Measurements from ENCODE around the gene GMEB2. TPM values are rescaled to one million over a fixed set of nuclear protein-coding genes. Genes with fewer than 3 reads are reported as not detected.
"Not testable (repeated sequence)": the region's sequence is repeated elsewhere in the genome, so short reads cannot be mapped to it uniquely, and the experiment has no call there.

The GMEB2 gene
- total RNA-seq, 1 donor from 2014 or later = 4.5 TPM

DNA sequence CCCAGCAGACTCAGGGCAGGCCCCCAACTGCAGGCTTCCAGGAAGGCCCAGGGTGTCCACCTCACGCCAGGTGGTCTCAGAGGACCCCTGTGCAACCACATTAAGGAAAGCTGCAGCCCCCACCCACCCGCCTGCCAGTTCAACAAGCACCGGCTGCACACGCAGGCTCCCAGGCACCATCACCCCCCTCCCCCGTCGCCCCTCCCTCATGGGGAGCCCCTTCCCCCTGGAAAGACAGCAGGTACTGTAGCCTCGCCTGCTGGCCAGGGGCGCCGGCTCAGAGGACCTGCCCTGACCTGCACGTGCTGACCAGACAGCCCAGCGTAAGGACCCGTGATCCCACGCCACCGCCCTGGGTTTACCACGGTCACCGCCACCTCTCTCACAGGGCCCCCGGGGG, 13.8 kb upstream of the GMEB2 start:
- not testable (repeated sequence) for DNase-seq (ENCODE audit: low spot score)

DNA sequence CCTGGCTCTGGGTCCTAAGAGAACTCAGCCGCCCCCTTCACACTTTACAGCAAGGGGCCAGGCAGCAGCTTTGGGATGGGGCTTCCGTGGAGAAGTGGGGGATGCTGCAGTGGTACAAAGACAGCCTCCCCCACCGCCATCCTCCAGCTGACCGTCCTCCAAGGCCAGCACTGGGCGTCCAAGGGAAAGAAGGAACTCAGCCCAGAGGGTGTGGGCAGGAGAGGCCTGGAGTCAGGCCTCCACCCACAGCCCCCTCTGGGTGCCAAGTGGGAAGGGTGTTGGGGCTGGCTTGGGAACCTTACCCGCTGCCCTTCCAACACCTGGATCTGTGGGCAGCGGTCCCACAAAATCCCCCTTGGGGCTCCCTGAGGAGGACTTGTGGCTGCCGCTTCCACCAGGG, 13.2 kb upstream of the GMEB2 start:
- DNase-seq (ENCODE audit: low spot score) (no peak), ATAC-seq (no peak)

More for the DNA sequence above, 13.8 kb upstream of the GMEB2 start:
- ATAC-seq = not testable (repeated sequence)

DNA sequence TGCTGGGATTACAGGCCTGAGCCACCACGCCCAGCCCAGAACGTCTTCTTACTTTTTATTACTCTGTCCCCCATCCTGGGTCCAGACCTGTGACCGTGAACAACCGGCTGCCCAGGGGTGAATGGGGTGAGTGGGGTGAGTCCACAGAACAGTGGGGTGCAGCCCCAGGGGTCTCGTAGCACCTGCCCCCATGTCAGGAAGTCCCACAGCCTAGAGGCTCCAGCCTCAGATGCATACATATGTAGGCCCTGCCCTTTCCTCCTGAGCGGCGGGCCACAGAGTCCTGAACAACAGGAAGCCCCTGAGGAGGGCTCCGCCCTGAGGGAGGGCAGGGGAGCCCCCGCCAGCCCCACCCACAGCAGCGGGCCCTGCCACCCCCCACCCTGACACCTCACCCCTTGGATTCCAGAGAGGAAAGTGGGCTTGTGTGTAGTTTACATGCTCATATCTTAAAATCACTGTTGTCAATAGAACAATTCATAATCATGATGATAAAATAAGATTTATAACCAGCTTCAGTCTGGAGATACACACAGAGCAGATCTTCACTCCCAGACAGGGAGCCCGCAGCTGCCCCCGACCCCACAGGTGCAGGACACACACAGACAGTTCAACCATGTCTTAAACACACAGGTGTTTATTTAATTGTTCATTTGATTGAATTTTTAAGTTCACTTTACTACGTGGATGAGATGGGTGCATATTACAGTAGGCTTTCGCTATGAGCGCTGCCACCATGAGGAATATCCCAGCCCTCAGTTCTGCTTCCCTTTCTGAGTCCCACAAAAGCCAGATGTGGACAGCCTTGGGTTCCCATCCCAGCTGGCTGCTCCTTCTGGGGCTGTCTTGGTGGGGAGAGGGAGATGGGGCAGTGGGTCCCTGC, 12.4 kb upstream of the GMEB2 start:
- no peak for ATAC-seq
- no peak for DNase-seq (ENCODE audit: low spot score)

DNA sequence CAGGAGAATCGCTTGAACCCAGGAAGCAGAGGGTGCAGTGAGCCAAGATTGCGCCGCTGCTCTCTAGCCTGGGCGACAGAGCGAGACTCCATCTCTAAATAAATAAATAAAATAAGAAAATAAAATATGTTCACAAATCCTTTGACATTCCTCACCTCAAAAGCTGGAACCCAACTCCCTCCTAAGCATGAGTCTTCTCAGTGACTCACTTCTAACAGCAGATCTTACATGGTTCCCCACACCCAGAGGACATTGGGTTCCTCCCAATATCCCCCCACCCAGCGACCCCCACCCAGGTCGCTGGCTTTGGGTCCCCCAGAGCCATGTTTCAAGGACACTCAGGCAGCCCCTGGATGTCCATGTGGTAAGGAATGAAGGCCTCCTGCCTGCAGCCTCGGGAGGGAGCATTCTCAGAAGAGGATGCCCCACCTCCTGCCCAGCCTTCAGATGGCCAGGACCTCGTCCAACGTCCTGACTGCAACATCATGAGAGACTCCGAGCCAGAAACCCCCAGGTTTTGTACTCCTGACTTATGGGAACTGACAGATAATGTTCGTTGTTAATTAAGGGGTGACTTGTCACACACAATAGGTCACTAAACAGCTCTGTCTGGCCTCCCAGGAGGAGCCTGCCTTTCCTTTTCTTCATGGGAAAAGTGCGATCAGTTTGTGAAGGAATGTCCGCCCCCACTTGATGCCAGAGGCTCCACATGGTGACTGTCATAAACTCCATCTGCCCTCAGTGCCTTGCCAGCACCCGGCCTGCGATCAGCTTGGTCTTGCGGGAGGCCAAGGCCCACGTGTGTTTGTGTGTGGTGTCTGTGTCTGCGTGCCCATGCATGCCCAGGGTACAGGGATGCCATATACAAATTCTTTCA, 10.1 kb upstream of the GMEB2 start:
- DNase-seq (ENCODE audit: low spot score) (no peak), ATAC-seq (no peak)

DNA sequence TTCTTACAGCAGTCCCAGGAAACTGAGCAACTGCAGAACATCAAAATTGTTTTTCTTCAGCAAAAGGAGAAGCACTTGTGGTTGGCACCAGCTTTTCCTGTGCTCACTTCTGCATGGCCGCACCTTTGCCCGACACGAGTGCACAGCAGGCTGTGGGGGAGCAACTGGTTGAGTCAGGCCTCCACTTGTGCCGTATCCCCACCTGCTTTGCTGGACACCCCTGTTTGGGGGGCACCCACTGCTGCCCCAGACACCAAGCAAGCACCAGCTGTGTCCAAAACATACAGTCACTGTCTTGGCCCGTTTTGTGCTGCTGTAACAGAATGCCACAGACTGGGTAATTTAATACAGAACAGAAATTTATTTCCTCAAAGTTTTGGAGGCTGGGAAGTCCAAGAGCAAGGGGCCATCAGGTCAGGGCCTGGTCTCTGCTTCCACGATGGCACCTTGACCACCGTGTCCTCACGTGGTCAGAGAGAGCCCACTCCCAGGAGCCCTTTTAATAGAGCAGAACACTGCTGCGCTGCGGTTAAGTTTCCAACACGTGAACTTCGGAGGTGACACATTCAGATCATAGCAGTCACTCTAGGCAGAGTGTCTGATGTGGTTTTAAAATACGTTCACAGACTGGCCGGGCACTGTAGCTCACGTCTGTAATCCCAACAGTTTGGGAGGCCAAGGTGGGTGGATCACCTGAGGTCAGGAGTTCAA, 8.7 kb upstream of the GMEB2 start:
- no peak for DNase-seq (ENCODE audit: low spot score)
- peak; percentile 10 for ATAC-seq

DNA sequence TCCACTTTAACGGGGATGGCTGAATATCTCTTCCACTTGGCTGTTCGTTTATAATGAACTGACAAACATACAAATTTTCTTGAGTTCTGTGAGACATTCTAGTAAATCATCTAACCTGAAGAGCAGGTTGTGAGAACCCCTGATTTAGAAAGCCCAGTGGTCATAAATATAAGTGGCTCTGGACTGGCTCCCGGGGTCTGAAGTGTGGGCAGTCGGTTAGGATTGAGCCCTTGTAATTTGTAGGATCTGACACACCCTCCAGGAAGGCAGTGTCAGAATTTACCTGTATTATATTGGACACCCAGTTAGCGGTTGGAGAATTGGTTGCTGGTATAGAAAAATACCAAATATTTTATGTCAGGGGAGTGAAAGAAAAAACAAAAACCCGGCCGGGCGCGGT, 6.8 kb upstream of the GMEB2 start:
- DNase-seq (ENCODE audit: low spot score) (no peak), ATAC-seq (no peak)

DNA sequence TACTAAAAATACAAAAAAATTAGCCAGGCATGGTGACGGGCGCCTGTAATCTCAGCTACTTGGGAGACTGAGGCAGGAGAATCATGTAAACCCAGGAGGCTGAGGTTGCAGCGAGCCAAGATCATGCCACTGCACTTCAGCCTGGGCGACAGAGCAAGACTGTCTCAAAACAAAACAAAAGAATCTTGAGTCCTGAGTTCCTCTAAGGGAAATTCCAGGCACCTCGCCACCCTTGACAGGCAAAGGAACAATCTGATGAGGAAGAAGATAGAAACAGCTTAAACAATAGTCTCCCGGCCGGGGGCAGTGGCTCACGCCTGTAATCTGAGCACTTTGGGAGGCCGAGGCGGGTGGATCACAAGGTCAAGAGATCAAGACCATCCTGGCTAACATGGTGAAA, 4.5 kb upstream of the GMEB2 start:
- DNase-seq (ENCODE audit: low spot score); ATAC-seq: not testable (repeated sequence)

DNA sequence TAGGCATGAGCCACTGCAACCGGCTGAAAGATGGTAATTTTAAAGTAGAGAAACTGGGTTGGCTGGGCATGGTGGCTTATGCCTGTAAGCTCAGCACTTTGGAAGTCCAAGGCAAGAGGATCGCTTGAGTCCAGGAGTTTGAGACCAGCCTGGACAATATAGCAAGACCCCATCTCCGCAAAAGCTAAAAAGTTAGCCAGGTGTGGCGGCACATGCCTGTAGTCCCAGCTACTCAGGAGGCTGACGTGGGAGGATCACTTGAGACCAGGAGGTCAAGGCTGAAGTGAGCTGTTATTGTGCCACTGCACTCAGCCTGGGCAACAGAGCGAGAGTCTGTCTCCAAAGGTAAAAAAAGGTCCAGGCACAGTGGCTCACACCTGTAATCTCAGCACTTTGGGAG, 4.1 kb upstream of the GMEB2 start:
- DNase-seq (ENCODE audit: low spot score); ATAC-seq: not testable (repeated sequence)

DNA sequence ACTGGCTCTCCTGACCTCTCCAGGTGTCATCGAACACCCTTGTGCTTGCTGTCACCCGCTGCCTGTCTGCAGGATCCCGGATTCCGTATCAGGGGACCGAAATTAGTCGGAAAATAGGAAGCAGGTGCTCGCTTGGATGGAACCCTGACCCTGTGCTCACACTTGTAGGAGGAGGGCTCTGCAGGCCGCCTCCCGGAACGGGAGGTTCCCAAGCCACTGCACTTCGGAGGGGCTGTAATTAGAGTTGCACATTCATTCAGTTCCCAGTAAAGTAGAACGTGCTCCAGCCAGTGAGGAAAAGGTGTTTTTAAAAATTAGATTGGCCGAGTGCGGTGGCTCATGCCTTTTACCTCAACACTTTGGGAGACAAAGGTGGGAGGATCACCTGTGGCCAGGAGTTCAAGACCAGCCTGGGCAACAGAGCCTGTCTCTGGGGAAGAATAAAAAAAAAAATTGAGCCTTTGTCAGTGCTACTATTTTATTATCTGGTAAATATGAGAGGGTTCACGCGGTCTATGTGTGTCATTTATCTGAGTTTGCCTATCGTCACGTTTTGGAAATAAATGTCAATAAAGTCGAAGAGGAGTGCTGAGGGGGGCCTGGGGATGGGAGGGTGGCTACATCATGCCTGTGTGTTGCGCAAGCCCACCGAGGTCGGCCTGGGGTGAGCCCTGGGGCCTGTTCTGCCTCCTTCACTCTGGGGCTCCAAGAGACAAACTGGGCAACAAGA, 1.5 kb upstream of the GMEB2 start:
- ATAC-seq (peak; percentile 70), DNase-seq (ENCODE audit: low spot score) (peak; percentile 73)

DNA sequence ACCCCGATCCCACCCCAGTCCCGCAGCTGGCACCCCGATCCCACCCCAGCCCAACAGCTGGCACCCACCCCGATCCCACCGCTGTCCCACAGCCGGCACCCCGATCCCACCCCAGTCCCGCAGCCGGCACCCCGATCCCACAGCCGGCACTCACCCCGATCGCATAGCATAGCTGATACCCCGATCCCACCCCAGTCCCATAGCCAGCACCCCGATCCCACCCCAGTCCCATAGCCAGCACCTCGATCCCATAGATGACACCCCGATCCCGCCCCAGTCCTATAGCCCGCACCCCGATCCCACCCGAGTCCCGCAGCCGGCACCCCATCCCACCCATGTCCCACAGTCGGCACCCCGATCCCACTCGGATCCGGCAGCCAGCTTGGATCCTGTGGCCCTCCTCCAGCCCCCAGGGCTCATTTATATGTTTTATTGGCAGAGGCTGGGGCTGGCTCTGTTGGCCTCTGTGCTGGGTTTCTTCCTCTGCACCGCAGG, 897 bp upstream of the GMEB2 start:
- DNase-seq (ENCODE audit: low spot score) (no peak), ATAC-seq (peak; percentile 35)

DNA sequence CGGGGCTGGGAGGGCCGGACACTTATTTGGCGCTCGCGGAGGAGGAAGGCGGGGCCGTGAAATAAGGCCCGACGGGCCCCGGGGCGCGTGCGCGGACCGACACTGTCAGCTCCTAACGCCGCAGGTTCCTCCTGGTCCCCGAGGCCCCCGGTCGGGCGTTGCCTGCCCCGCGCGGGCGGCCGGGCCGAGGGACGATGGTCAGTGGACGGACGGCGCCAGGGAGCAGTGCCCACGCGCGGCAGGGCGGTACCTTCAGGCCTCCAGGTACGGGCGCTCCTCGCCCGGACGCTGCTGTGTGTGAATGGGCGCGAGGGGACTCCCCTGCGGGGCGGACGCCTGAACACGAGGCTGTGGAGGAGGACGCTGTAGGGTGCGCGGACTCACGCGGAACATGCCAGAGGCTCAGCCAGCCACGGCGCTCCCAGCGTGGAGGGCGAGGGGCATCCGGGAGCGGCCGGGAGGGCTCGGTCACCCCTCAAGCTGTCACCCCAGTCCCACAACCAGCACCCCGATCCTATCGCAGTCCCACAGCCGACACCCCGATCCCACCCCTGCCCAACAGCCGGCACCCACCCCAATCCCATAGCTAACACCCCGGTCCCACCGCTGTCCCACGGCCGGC, 339 bp upstream of the GMEB2 start:
- ATAC-seq = peak; percentile 87
- DNase-seq (ENCODE audit: low spot score) = peak; percentile 96

DNA sequence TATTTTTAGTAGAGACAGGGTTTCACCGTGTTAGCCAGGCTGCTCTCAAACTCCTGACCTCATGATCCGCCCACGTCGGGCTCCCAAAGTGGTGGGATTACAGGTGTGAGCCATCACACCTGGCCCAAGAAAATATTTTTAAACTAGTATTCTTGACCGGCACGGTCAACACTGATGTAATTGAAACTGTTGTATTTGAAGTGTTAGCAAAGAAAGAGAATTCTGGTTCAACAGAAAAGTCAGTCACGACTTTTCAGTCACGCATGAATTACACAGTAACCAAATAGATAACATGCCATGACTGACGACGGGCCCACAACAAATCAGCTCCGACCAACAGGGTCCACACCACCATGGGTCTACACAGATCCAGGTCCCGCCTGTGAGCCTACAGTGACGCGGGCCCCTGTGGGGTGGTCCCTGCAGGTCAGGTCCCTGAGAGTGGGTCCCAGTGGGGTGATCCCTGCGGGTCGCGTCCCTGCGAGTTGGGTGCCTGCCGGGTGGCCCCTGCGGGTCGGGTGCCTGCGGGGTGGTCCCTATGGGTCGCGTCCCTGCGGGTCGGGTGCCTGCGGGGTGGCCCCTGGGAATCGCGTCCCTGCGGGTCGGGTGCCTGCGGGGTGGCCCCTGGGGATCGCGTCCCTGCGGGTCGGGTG, 1.0 kb downstream of the GMEB2 start:
- ATAC-seq (no peak), DNase-seq (ENCODE audit: low spot score) (no peak)

DNA sequence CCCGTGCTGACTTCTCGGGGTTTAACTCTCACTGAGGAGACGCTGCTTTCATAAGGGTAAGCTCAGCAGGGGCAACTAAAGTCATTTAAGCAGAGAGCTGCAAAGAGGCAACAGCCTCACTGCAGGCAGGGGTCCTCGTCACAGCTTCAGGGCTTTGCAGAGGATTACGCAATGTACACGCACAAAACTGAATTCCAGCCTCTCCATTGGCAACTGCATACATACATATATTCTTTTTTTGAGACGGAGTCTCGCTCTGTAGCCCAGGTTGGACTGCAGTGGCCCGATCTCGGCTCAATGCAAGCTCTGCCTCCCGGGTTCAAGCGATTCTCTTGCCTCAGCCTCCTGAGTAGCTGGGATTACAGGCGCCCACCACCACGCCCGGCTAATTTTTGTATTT, 2.4 kb downstream of the GMEB2 start:
- no peak for ATAC-seq
- no peak for DNase-seq (ENCODE audit: low spot score)

DNA sequence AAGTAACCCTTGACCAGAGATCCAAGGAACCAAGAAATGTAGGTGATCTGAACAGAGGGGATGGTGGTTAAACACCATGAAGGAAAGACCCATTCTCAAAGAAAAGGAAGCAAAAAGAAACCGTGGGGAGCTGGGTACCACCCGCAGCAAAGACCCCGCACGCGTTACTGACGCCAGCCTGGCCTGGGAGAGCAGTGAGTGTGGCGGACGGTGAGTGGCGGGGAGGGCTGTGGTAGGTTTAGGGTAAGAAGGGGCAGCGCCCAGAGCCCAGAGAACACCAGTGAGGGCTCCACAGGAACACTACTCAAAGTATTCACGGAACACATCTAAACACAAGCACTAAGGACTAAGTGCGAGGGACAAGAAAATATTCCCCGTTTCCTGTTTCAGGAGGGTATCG, 4.2 kb downstream of the GMEB2 start:
- no peak for ATAC-seq
- DNase-seq (ENCODE audit: low spot score) = no peak

DNA sequence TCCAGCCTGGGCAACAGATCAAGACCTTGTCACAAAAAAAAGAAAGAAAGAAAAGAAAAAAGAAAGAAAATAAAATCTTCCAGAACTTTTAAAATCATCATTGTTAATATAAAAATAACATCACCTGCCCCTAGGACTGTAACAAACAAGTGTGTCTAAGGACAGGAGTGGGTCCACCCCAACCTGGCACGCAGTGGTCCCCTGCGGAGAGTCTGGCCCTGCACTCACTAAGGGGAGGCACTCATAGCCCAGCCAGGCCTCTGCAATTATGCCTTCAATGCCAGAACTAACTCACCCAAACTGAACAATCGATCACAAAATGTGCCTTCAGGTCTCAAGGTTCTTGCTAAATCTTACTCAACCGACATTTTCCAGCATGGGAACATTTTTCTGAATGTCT, 4.8 kb downstream of the GMEB2 start:
- ATAC-seq = no peak
- DNase-seq (ENCODE audit: low spot score) = no peak

DNA sequence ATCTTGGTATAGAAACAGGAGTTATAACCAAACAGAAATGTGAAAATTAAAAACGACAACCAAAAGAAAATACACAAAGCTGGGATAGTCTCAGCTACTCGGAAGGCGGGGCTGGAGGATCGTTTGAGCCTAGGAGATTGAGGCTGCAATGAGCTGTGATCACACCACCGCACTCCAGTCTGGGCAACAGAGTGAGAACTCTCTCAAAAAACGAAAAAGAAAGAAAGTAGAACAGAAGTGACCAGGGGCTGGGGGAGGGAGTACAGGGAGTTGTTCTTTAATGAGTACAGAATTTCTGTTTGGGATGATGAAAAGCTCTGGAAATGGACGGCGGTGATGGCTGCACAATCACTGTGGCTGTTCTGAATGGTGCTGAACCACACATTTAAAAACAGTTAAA, 5.9 kb downstream of the GMEB2 start:
- ATAC-seq = no peak
- no peak for DNase-seq (ENCODE audit: low spot score)

DNA sequence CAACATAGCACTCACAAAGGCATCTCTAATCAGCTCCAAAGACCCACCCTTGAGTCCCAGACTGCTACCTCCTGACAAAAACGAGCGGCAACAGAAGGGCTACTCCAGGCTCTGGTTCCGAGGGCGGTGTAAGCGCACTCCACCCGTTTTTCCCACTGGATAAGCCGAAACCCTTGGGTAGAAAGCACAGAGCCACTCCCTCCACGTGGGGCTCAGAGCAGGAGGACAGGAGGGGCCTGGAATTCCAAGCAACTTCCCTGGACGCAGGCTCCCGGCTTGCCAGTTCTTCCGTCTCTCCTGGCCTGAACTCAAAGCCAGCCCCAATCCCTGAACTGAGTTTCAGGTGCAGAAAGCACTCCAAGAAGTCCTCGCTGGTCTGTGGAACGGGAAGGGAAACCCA, 7.4 kb downstream of the GMEB2 start:
- DNase-seq (ENCODE audit: low spot score) (no peak), ATAC-seq (no peak)

DNA sequence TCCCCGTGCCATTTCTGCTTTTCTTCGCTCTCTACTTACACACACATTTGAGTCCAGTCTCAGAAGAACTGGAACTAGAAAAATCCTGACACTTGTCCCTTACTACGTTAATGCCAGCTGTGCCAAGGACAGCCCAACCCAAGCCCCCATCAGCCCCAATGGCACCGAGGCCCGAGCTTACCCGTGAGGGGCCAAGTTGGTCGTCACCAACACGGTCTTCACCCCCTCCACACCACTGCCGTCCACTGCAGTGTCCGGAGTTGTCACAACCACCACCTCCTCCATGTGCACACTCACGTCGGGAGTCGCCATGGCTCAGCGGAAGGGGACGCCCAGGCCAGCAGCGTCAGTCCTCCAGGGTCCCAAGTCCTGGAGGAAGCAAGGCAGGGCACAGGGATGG, 7.8 kb downstream of the GMEB2 start:
- no peak for DNase-seq (ENCODE audit: low spot score)
- no peak for ATAC-seq

DNA sequence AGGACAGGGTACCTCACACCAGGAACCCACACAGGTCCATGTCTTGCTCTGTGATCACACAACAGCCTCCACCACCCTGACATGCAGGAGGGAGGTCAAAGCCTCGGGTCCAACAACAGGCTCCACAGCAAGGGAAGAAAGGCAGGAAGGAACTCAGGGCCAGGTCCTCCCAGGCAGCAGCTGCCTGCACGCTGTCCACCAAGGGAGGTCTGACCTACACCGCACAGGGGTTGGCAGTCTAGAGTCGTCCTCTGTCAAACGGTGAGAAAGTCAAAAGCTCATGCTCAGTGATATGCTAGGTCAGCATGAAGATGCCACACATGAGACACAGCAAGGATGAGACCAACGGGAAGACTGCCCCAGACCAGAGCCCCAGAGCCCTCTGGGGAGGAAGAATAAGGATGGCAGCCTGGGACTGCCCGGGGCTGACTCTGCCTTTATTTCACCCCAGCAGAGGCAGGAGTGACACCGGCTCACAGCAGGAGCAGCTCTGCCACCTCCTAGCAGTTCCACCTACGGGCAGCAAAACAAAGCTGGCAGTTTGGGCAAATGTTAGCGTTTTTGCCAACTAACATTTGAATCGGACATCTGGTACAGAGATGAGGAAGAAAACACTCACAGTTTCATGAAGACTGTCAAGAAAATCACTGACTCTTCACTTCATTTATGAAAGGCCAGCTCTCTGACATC, 8.5 kb downstream of the GMEB2 start:
- DNase-seq (ENCODE audit: low spot score) (no peak), ATAC-seq (no peak)

All from left lobe of liver (tissue), 2 donors.